Liver (tissue), 3 donors: ENCODE measurements around the gene CELA2A.

Experiments
- ATF3 ChIP-seq: IDR thresholded peaks from 2 replicates; pipeline ENCODE4 v1.6.1; 2016; ENCODE audit warnings: antibody characterized with exemption
- CTCF ChIP-seq: fragments of 150-350 bp; IDR thresholded peaks from 2 replicates; pipeline ENCODE4 v1.5.1; 2017; ENCODE audit warnings: improper control_type of control experiment, low read depth, low read length; ENCODE audit not compliant: missing input control
- EGR1 ChIP-seq, 2 donors: IDR thresholded peaks; 2 replicates each; pipeline ENCODE4 v1.6.1; 2016 to 2018; ENCODE audit warnings: antibody characterized with exemption in 2 of 2, low read depth in 2 of 2
- FOXA1 ChIP-seq: IDR thresholded peaks from 2 replicates; pipeline ENCODE4 v1.6.1; 2016; ENCODE audit warnings: antibody characterized with exemption
- HNF4G ChIP-seq: IDR thresholded peaks from 2 replicates; pipeline ENCODE4 v1.6.1; 2016; ENCODE audit warnings: antibody characterized with exemption
- JUND ChIP-seq, 2 donors: IDR thresholded peaks; 2 replicates each; pipeline ENCODE4 v1.6.1; 2016; ENCODE audit warnings: antibody characterized with exemption in 2 of 2
- MAX ChIP-seq: IDR thresholded peaks from 2 replicates; pipeline ENCODE4 v1.6.1; 2016; ENCODE audit warnings: antibody characterized with exemption
- NR2F2 ChIP-seq: IDR thresholded peaks from 2 replicates; pipeline ENCODE4 v1.6.1; 2016; ENCODE audit warnings: antibody characterized with exemption
- RAD21 ChIP-seq, 2 donors: IDR thresholded peaks; 2 replicates each; pipeline ENCODE4 v1.6.1; 2016; ENCODE audit warnings: antibody characterized with exemption in 2 of 2, mild to moderate bottlenecking in 2 of 2
- REST ChIP-seq: IDR thresholded peaks from 2 replicates; pipeline ENCODE4 v1.6.1; 2016; ENCODE audit warnings: antibody characterized with exemption, mild to moderate bottlenecking
- RXRA ChIP-seq, 2 donors: IDR thresholded peaks; 2 replicates each; pipeline ENCODE4 v1.6.1; 2017 to 2018; ENCODE audit warnings: antibody characterized with exemption in 2 of 2, mild to moderate bottlenecking in 1 of 2
- SP1 ChIP-seq: IDR thresholded peaks from 2 replicates; pipeline ENCODE4 v1.6.1; 2018; ENCODE audit warnings: antibody characterized with exemption, mild to moderate bottlenecking
- TAF1 ChIP-seq: conservative IDR thresholded peaks from 2 replicates; pipeline ENCODE4 v1.6.1; 2016; ENCODE audit warnings: antibody characterized with exemption, mild to moderate bottlenecking
- YY1 ChIP-seq: IDR thresholded peaks from 2 replicates; pipeline ENCODE4 v1.6.1; 2016; ENCODE audit warnings: antibody characterized with exemption, mild to moderate bottlenecking
- donor health status: healthy.
- donor health status: healthy.

GRCh38 chr1:15469361-15469760 is 12.8 kb downstream of the CELA2A start:
- TF ChIP-seq CTCF (no peak), RAD21 (IDR thresholded peaks at IDR 0.05) (no peak), NR2F2 (no peak), YY1 (no peak), SP1 (no peak), TAF1 (no peak), ATF3 (no peak), REST (no peak), MAX (no peak), HNF4G (no peak), FOXA1 (no peak), EGR1 (IDR thresholded peaks at IDR 0.05; ENCODE audit: low read depth in 2 of 2) (no peak), JUND (IDR thresholded peaks at IDR 0.05) (no peak), RXRA (IDR thresholded peaks at IDR 0.05) (no peak)
